Measurements from ENCODE around the gene MCRIP2. TPM values are rescaled to one million over a fixed set of nuclear protein-coding genes. Genes with fewer than 3 reads are reported as not detected.

Gene MCRIP2
- total RNA-seq, 4 donors from 2014 or later: 2.6 to 62.0 (median 17.0) TPM

GRCh38 chr16:627454-628239 lies 14.0 kb upstream of the MCRIP2 start:
- peak in 1 of 2 donors; percentile 65 for DNase-seq
- no peaks in the 10 kb centered on the region for H3K27me3 ChIP-seq
- H3K27ac ChIP-seq: peak overlapping the region; percentile 89 to 93
- no peak for TF ChIP-seq POLR2A (IDR thresholded peaks at IDR 0.05)
- no peak for TF ChIP-seq CTCF (IDR thresholded peaks at IDR 0.05)
- intact Hi-C loops (cut with DNase I; ENCODE audit: low total_unique reads): no loop called here
- H3K9me3 ChIP-seq: no peaks in the 10 kb centered on the region
- peaks cover 0 to 13% of the 10 kb centered on the region in 2 donors for H3K4me1 ChIP-seq
- H3K36me3 ChIP-seq: no peaks in the 10 kb centered on the region
- H3K4me3 ChIP-seq: no peak overlapping the region

GRCh38 chr16:628321-629061 lies 13.1 kb upstream of the MCRIP2 start:
- no peak for TF ChIP-seq POLR2A (IDR thresholded peaks at IDR 0.05)
- H3K27ac ChIP-seq: no peak overlapping the region
- H3K9me3 ChIP-seq: no peaks in the 10 kb centered on the region
- intact Hi-C loops (cut with DNase I; ENCODE audit: low total_unique reads): no loop called here
- DNase-seq: peak in 1 of 2 donors; percentile 21
- H3K4me1 ChIP-seq: peaks cover 0 to 13% of the 10 kb centered on the region in 2 donors
- H3K4me3 ChIP-seq: no peak overlapping the region
- no peaks in the 10 kb centered on the region for H3K36me3 ChIP-seq
- H3K27me3 ChIP-seq: no peaks in the 10 kb centered on the region

- Histone ChIP-seq H3K27ac (peak overlapping the region in 1 of 2 donors; percentile 36), H3K4me1 (peaks cover 0 to 13% of the 10 kb centered on the region in 2 donors), H3K9me3 (no peaks in the 10 kb centered on the region), H3K27me3 (no peaks in the 10 kb centered on the region), H3K4me3 (no peak overlapping the region), H3K36me3 (no peaks in the 10 kb centered on the region)
- peak; percentile 23 to 27 for DNase-seq
- intact Hi-C loops (cut with DNase I; ENCODE audit: low total_unique reads): no loop called here
- TF ChIP-seq POLR2A (IDR thresholded peaks at IDR 0.05) (no peak), CTCF (IDR thresholded peaks at IDR 0.05) (no peak)
Measured at GRCh38 chr16:629185-629832, 12.3 kb upstream of the MCRIP2 start.

- TF ChIP-seq CTCF (IDR thresholded peaks at IDR 0.05) (no peak), POLR2A (IDR thresholded peaks at IDR 0.05) (no peak)
- peak overlapping the region in 1 of 2 donors; percentile 36 for H3K27ac ChIP-seq
- no peak overlapping the region for H3K4me3 ChIP-seq
- H3K4me1 ChIP-seq: peaks cover 0 to 13% of the 10 kb centered on the region in 2 donors
- intact Hi-C loops (cut with DNase I; ENCODE audit: low total_unique reads): no loop called here
- H3K9me3 ChIP-seq: no peaks in the 10 kb centered on the region
- no peaks in the 10 kb centered on the region for H3K27me3 ChIP-seq
- peak in 1 of 2 donors; percentile 38 for DNase-seq
- H3K36me3 ChIP-seq: no peaks in the 10 kb centered on the region
Measured at GRCh38 chr16:629833-630248, 11.8 kb upstream of the MCRIP2 start.

GRCh38 chr16:630249-630814 lies 11.3 kb upstream of the MCRIP2 start:
- peak in 1 of 2 donors; percentile 25 for DNase-seq
- intact Hi-C loops (cut with DNase I; ENCODE audit: low total_unique reads): no loop called here
- Histone ChIP-seq H3K27ac (peak overlapping the region in 1 of 2 donors; percentile 36), H3K36me3 (no peaks in the 10 kb centered on the region), H3K4me3 (no peak overlapping the region), H3K4me1 (peaks cover 0 to 13% of the 10 kb centered on the region in 2 donors), H3K27me3 (no peaks in the 10 kb centered on the region), H3K9me3 (no peaks in the 10 kb centered on the region)
- TF ChIP-seq POLR2A (IDR thresholded peaks at IDR 0.05): no peak
- no peak for TF ChIP-seq CTCF (IDR thresholded peaks at IDR 0.05)
